NAMALWA (cell line): Measurements from ENCODE around the gene MCTP2.
"Not testable (repeated sequence)": the region's sequence is repeated elsewhere in the genome, so short reads cannot be mapped to it uniquely, and the experiment has no call there.

Source experiments
- DNase-seq: peaks from one replicate; pipeline ENCODE4 v3.0.0-alpha.2; 2015; ENCODE audit warnings: low spot score

MCTP2 gene

DNA sequence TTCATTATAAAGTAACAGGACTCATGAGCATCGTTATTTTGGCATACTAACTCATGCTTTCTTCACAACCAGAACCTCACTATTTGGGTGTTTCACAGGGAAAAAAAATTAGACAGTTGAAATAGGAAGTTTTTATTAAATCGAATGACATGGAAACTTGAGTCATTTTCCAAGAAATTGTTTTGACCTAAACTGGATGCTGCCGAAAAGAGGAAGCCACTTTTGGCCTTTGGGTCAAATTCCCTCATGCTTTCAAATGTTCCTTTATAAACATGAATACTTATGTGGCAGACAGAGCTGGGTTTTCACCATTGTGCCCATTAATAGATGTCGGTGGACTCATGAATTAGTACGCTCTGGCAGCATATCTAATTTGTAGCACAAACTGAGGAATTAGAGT, 224.9 kb downstream of the MCTP2 start:
- DNase-seq, result no peak

DNA sequence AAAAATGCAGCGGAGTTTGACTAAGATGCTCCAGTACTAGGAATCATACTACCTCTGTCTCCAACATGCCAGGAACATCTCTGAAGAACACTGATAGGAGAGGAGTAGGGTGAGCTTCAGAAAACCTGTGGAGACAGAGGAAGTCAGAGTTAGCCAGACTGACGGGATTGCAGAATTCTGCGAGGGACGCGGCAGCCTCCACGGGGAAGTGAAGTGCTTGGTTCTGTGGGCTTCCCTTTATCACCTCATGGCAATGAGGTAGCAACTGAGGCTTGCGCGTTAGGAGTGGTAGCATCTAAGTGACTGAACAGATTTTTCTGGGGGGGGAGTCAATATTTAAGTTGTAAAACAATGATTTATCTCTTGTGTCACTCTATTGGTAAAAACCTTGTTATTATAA, 226.3 kb downstream of the MCTP2 start:
- DNase-seq, result no peak

DNA sequence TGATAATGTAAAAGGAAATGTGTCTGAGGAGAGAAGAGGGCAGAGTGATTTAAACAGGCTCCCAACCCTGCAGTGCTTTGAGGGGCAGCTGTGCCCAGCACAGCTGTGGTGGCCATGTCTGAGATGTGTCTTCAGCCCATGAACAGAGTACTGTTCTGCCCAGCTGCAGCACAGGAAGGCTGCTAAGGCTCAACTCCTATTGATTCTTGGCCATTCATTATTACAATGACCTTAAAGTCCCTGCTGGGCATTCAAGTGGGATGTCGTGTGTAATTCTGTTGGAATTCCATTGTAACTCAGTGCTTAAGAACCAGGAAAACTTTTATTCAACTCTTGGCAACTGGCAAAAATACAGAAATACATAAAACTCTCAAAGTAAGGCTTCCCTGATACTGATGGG, 229.3 kb downstream of the MCTP2 start:
- DNase-seq, result no peak

DNA sequence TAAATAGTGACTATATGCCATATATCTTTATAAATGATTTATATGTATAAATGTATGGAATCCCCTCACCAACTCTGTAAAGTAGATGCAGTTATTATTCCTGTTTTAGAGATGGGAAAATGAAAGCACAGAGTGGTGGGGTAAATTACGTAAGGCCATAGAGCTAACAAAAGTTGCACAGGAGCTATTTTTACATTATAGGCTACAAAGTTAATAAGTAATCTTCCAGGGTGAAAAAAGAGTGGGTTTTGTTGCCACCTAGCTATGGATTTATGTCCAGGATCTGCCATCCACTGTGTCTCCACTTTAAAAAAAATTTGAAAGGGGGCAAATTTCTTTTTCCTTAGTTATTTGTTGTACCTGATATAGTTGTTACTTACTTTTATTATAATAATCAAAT, 235.7 kb downstream of the MCTP2 start:
- no peak for DNase-seq

DNA sequence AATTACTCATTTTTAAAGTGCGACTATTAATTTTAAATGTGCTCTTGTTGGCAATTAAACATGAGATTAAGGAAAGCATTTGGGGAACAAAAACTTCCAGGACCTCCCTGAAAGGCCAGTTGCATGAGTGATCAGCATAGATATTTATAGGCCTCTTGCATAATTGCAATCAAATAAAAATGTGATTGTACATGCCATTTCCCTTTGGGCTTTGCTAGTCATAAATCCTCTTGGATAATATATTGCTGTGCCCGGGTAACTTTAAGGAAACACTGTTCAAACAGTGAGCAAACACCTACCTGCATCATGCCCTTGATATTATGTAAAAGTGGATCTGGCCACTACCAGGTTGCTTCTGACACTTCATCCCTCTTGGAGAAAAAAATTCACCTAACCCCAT, 239.1 kb downstream of the MCTP2 start:
- DNase-seq, result no peak

DNA sequence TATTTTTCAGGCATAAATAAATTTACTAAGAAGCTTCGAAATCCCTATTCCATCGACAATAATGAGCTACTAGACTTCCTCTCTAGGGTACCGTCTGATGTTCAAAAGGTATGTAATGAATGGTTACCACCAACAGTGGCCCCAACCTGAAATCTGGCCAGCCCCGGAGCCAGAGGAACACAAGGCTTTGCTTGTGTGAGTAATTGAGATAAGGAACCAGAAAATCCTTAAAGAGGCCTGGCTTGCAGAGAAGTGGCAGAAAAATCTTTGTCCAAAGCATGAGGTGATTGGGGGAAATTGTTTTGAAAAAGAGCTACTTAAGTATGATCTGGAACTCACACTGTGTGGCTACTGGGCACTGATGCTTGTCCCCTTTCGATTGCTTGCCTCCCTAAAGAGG, 245.3 kb downstream of the MCTP2 start:
- no peak for DNase-seq

DNA sequence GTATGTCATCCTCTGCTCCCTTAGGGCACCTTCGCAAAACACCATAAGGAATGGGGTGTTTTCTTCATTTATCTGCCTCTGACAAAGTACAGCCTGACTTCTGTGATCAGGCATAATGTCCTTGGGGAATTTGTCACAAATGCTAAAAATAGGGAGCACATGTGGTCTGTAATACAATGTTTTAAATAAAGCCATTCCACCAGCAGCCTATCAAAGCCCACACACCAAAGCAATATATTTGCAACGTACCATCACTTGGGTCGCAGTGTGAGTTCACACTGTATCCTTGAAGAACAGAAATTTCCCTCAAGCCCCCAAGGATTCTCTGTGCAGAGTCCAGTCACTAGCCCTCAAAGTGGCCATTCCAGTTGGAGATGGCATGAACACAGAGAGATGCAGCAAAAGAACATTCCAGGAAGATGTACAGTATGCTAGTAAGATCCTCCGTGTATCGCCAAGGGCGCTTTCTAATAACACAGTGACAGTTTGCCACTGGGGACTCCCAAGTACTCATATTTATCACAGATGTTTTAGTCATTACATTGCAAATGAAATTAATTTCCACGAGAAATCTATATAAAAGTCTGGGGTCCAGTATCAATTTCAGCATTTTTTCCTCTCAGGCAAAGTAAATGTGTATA, 246.7 kb downstream of the MCTP2 start:
- no peak for DNase-seq

DNA sequence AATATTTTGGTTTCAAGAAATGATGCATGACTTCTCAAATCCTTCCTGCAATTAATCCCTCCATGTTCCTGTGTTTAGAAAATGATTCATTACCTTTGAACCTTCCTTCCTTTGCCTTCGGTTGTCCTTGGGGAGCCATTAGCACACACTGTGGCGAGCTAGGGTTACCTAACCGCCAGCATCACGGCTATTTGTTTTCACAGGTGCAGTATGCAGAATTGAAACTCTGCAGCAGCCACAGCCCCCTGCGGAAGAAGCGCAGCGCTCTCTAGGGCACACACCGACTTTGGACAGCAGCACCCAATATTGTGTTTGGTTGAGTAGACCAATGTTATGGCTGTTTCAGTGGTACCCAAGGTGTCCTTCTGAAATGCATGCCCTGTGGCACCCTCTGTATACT, 247.4 kb downstream of the MCTP2 start:
- no peak for DNase-seq

DNA sequence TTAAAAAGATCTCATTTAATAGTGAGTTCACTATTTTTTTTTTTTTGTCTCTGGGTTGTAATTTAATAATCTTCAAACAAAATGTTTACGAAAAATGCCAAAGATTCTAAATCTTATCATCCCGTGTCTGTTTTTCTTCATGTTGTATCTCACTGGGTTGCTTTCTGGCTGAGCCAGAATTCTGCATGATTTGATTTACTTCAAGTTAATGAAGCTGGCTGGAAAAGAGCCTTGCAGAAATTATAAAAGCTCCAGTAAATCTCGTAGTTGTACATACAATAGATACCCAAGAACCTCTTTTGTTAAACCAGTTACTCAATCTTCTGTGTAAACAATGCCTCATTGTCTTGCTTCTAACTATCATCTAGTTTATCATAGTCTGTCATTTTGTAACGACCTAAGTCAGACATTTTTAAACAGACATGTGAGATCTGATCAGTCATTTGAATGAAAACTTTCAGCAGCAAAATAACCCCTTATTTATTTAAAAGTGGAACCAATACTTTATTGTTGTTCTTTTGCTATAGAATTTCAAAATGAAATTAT, 249.0 kb downstream of the MCTP2 start:
- no peak for DNase-seq

DNA sequence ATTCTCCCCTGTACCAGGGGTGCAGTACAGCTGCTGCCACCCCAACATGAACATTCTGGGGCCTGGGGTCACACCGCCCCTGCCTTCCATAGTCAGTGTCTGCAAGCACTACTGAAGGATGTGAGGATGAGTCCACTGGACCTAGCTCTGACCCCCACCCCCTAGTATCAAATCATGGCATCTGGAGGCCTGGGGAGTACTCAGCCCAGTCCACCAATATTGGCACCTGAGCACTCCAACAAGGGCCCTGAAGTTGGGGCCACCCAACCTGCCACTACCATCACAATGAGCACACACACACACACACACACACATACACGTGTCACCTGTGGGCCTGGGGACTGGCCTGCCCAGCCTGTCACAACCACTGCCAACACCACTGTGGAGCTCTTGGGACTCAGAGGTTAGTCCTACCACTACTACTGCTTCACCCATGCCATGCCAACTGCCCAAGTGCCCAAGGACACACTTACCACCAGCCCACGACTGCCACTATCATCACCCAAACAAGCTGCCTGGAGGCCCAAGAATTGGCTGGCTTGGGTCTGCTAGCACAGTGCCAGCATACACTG, 253.9 kb downstream of the MCTP2 start:
- no peak for DNase-seq

DNA sequence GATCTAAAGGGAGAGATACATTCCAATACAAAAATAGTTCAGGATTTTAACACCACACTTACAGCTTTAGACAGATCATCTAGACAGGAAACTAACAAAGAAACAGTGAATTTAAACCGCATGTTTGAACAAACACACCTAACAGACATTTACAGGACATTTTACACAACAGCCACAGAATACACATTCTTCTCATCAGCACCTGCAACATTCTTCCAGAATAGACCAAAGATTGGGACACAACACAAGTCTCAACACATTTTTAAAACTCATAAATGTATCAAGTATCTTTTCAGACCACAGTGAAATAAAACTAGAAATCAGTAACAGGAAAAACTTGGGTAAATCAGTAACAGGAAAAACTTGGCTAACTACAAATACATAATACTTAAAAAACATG, 256.3 kb downstream of the MCTP2 start:
- no peak for DNase-seq

DNA sequence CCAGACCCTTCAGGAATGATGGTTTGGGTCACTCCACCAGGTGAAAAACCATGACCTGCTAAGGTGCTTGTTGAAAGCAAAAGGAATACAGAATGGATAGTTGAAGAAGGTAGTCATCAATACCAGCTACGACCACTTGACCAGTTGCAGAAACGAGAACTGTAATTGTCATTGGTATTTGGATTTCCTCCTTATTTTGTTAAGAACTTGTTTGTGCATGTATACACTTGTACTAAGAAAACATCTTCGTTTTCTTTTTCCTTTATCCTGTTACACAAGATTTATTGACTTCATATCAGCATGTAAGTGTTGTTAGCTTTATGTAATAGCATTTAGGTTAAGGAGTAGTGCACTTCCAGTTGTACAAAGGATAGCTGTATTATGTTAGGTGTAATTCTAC, 261.8 kb downstream of the MCTP2 start:
- no peak for DNase-seq

DNA sequence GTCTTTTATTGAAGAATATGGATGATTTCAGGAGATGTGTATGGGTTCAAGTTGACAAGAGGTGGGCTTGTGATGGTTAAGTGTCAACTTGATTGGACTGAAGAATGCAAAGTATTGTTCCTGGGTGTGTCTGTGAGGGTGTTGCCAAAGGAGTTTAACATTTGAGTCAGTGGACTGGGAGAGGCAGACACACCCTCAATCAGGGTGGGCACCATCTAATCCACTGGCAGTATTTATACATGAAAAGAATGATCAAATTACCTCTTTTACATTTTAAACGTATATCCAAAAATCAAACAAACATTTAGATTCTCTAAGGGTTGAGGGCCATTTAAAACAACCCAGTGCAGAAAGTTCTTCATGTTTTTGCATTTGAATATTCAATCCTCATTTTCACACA, 262.2 kb downstream of the MCTP2 start:
- DNase-seq, result not testable (repeated sequence)

DNA sequence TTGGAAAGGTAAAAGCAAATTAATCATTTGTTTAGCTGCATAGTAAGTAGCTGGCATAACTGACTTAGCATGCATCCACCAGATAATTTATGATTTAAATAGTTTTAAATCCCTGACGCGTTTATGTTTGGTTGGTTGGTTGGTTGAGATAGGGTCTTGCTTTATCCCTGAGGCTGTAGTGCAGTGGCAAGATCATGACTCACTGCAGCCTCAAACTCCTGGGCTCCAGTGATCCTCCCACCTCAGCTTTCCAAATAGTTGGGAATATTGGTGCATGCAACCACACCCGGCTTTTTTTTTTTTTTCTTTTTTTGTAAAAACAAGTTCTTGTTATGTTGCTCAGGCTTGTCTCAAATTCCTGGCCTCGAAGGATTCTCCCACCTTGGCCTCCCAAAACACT, 263.4 kb downstream of the MCTP2 start:
- no peak for DNase-seq

DNA sequence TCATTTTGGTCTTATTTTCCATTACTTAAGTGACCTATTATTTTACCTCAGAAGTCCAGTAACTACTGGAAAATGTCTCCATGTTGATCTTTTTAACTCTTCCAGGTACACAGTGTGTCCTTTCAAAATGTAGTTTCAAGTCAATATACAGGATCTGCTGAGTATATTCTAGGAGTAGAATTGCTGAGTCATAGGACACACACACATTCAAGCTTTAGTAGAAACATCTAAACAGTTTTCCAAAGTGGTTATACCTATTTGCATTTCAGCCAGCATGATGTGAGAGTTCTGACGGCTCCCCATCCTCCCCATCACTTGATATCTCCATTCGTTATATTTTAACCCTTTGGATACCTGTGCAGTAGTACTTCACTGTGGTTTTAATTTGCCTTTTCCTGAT, 271.9 kb downstream of the MCTP2 start:
- DNase-seq, result no peak

DNA sequence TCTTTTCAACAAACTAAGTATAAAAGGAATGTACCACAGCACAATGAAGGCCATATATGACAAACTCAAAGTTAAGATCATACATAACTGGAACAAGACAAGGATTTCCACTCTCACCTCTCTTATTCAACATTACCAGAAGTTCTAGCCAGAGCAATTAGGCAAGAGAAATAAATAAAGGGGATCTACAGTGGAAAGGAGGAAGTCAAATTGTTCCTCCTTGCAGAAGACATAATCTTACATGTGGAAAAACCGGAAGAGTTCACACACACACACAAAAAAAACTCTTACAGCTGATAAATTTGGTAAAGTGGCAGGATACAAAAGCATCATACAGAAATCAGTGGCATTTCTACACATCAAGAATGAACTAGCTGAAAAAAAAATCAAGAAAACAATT, 277.9 kb downstream of the MCTP2 start:
- no peak for DNase-seq

DNA sequence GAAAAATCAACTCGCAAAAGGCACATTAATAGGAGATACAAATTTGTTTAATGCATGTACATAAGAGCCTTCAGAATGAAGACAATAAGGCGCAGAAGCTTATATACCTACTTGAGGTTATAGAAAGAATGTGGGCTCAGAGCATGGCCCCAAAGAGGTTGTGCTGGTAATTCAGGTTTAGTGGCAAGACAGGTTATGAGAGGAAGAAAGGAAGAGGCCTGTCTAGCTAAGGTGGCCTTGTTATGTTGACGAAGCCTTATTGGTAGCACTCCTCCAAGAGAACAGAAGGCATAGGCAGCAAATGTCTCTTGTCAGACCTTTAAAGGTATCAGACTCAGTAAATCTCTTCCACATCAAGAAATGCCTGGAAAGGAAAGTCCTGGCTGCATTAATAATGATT, 290.8 kb downstream of the MCTP2 start:
- DNase-seq, result no peak

DNA sequence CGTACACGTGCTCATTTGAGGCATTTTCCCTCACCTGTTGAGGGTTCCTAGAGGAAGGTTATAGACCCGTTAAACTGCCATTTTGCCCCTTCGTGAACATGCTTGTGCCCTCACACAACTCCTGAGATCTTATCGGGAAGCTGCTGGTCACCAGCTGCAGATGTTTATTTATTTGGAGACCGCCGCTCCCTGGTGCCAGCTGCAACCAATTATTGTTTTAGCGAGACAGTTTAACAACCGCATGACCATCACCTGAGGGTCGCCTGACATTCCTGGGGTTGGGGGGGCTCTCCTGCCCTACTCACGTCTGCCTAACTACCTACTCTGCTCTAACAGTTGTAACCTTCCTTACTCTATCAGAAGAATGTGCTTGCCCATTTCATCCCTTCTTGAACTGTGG, 292.5 kb downstream of the MCTP2 start:
- DNase-seq, result no peak

DNA sequence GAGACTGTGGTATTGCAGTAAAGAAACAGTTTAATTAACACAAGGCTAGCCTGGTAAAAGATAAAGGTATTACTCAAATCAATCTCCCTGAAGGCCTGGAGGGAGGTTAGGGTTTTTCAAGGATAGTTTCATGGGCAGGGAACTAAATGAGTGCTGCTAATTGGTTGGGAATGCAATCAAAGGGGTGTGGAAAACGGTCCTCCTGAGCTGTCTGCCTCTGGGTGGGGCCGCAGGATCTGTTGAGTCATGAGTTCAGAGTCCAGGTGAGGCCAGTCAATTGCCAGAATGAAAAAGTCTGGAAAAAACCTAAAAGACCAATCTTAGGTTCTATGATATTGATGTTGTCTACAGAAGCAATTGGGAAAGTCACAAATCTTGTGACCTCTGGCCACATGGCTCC, 293.2 kb downstream of the MCTP2 start:
- no peak for DNase-seq

DNA sequence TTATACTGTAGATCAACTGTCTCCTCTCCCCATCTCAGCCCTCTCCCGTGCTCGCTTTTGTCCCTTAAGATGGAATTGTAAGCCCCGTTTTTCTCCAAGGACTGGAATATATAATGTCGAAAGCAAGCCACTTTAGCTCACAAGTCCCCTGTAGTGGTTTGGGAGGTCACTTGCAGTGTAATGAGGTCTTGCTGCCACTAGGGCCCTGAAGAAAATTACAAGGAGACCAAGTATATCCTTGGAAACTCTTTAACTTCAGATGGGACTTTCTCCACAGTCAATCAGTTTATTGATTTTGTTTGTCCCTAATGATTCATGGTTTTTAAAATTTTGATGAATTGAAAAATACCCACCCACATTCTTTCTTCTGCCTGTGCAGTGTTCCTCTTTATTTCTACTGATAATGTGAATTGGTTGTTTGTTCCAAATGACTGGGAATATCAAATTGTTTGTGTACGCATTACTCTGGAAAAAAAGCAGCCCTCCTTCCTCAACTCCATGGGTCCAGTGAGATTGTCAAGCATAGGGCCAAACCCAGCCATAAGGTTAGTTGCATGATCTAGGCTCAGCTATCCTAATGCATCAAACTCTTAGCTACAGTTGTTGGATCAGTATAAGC, 294.8 kb downstream of the MCTP2 start:
- peak; percentile 43 for DNase-seq

DNA sequence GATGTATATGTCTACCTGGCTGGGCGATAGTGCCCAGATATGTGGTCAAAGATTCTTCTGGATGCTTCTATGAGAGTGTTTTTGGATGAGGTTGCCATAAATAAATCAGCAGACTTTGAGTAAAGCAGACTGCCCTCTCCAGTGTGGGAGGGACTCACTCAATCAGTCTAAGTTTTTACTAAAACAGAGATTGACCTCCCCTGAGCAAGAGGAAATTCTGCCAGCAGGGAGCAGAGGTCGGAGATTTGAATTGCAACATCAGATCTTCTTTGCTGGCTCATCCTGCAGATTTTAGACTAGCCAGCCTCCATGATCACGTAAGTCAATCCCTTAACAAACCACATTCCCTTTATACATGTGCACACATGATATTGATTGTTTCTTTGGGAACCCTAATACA, 300.9 kb downstream of the MCTP2 start:
- DNase-seq, result no peak
